Hematopoietic multipotent progenitor cell (in vitro differentiated cells): ENCODE results near the gene MISP. TPM values are rescaled to one million over a fixed set of nuclear protein-coding genes. Genes with fewer than 3 reads are reported as not detected.

Source experiments
- DNase-seq, 3 donors: peaks; one replicate each; pipeline ENCODE4 v3.0.0-alpha.2; 2011 to 2015; ENCODE audit warnings: low read depth in 2 of 3, low spot score in 2 of 3
- total RNA-seq: library from RNA; depleted of rRNA; stranded (reverse); fragments of >200 nt; gene quantifications from one replicate; pipeline ENCODE4 v1.2.3, GENCODE V29; 2012

The MISP gene
- total RNA-seq, 1 donor, result 0.27 TPM

GRCh38 chr19:795073-795611, 44.2 kb downstream of the MISP start:
- no peak for DNase-seq

GRCh38 chr19:795691-796581, 45.0 kb downstream of the MISP start:
- DNase-seq, result no peak

GRCh38 chr19:796692-797527, 46.0 kb downstream of the MISP start, which contains the start of gene PTBP1:
TSS of gene PTBP1 (plus strand) at chr19:797452. CDS start at chr19:797498, 46 bp downstream.
- DNase-seq, result peak; percentile 95 to 100 (median 100)

GRCh38 chr19:797528-798414, 46.9 kb downstream of the MISP start:
- DNase-seq, result peak; percentile 76 to 85 (median 84)

- no peak for DNase-seq
Measured at GRCh38 chr19:798415-799075, 47.6 kb downstream of the MISP start.

- peak in 1 of 3 donors; percentile 18 for DNase-seq
Measured at GRCh38 chr19:799076-799881, 48.4 kb downstream of the MISP start.

- no peak for DNase-seq
Measured at GRCh38 chr19:800360-801029, 49.6 kb downstream of the MISP start.

GRCh38 chr19:801030-801860, 50.3 kb downstream of the MISP start:
- no peak for DNase-seq

GRCh38 chr19:801861-802497, 51.1 kb downstream of the MISP start:
- DNase-seq, result no peak

- no peak for DNase-seq
Measured at GRCh38 chr19:802498-803098, 51.7 kb downstream of the MISP start.

GRCh38 chr19:803099-803561, 52.2 kb downstream of the MISP start:
- DNase-seq, result no peak

- no peak for DNase-seq
Measured at GRCh38 chr19:803686-804418, 52.9 kb downstream of the MISP start.

GRCh38 chr19:804419-805165, 53.7 kb downstream of the MISP start:
- no peak for DNase-seq

- no peak for DNase-seq
Measured at GRCh38 chr19:805166-805551, 54.2 kb downstream of the MISP start.
